C4-2B (cell line): ENCODE results near the gene DENND5B.

Source experiments
- ZFX ChIP-seq: fragments of 450-650 bp; IDR thresholded peaks from 2 replicates; pipeline ENCODE4 v1.6.1; 2017
- TF ChIP-seq, protein P1 (sequence below): fragments of 450-650 bp; conservative IDR thresholded peaks from 2 replicates; pipeline ENCODE4 v1.5.1; 2017; ENCODE audit warnings: mild to moderate bottlenecking

DNA sequence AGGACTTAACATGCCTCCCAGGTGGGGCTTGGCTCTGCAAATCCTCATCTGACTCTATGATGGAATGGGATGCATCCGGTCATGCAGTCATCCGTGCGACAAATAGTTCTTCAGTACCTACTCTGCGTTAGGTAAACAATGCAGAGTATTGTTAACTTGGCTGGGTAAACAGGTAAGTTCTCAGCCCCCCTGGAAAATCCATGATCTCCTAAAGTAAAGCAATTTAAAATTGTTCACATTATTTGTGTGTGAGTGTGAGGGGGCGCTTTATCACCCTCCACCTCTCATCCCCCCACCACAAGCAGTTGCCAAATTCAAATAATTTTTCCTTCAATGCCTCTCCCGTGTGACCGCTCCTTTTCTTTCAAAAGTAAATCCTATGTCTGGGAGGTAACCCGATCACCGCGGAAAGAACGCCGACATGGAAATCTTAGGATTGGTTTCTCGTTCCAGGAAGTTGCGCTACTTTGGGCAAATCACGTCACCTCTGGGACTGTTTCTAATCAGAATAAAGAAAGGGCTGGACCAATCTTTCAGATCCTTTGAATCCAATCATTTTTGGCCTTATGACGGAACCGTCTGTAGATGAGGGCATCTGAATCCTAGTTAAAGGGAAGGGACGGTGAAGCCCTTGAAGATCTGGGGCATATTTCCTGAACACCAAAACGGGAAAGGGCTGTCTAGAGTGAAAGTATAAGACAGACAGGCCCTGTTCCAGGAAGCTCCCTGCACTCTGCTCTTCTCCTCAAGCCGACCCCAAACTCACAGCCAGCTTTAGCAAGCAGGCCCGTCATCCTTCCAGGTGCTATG is 221.0 kb downstream of the DENND5B start:
- TF ChIP-seq, protein P1, sequence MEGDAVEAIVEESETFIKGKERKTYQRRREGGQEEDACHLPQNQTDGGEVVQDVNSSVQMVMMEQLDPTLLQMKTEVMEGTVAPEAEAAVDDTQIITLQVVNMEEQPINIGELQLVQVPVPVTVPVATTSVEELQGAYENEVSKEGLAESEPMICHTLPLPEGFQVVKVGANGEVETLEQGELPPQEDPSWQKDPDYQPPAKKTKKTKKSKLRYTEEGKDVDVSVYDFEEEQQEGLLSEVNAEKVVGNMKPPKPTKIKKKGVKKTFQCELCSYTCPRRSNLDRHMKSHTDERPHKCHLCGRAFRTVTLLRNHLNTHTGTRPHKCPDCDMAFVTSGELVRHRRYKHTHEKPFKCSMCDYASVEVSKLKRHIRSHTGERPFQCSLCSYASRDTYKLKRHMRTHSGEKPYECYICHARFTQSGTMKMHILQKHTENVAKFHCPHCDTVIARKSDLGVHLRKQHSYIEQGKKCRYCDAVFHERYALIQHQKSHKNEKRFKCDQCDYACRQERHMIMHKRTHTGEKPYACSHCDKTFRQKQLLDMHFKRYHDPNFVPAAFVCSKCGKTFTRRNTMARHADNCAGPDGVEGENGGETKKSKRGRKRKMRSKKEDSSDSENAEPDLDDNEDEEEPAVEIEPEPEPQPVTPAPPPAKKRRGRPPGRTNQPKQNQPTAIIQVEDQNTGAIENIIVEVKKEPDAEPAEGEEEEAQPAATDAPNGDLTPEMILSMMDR: no peak
- no peak for TF ChIP-seq ZFX
